NT2/D1 (cell line): ENCODE data around the gene PPM1H.

Experiments
- DNase-seq: peaks from one replicate; pipeline ENCODE4 v3.0.0-alpha.2; 2011; ENCODE audit warnings: low read depth, low spot score
- H3K27me3 ChIP-seq: 2 replicates; pipeline ENCODE4 v1.6.0; 2011; ENCODE audit warnings: mild to moderate bottlenecking; ENCODE audit not compliant: insufficient read length, insufficient read depth
- H3K36me3 ChIP-seq: 2 replicates; pipeline ENCODE4 v1.6.1; 2011; ENCODE audit warnings: mild to moderate bottlenecking, low read length, mixed read lengths; ENCODE audit not compliant: insufficient read depth, insufficient read length
- H3K4me1 ChIP-seq: 2 replicates; pipeline ENCODE4 v1.5.1; 2011; ENCODE audit not compliant: insufficient read depth, insufficient read length
- H3K4me3 ChIP-seq: 2 replicates; pipeline ENCODE4 v1.5.1; 2011; ENCODE audit warnings: low read depth; ENCODE audit not compliant: insufficient read length
- H3K9ac ChIP-seq: 2 replicates; pipeline ENCODE4 v1.6.0; 2011; ENCODE audit warnings: low read depth; ENCODE audit not compliant: insufficient read length
- H3K9me3 ChIP-seq: 2 replicates; pipeline ENCODE4 v1.5.1; 2011; ENCODE audit warnings: mild to moderate bottlenecking, low read length; ENCODE audit not compliant: insufficient read depth
- SUZ12 ChIP-seq: IDR thresholded peaks from 2 replicates; pipeline ENCODE4 v1.6.1; 2011; ENCODE audit not compliant: insufficient read length, insufficient read depth; ENCODE audit errors: extremely low read depth
- YY1 ChIP-seq: IDR thresholded peaks from 2 replicates; pipeline ENCODE4 v1.6.1; 2011; ENCODE audit not compliant: insufficient read length, insufficient read depth
- ZNF274 ChIP-seq: IDR thresholded peaks from 2 replicates; pipeline ENCODE4 v1.6.1; 2011; ENCODE audit warnings: mild to moderate bottlenecking, low read depth, low read length

Gene PPM1H

GRCh38 chr12:62924084-62924483, 10.9 kb downstream of the PPM1H start:
- Histone ChIP-seq H3K9ac (no peak overlapping the region), H3K9me3 (no peaks in the 10 kb centered on the region), H3K36me3 (peaks cover 2% of the 10 kb centered on the region), H3K4me1 (no peaks in the 10 kb centered on the region), H3K4me3 (no peak overlapping the region), H3K27me3 (no peaks in the 10 kb centered on the region)
- no peak for DNase-seq
- TF ChIP-seq SUZ12: no peak
- TF ChIP-seq ZNF274: no peak
- TF ChIP-seq YY1: no peak

- peaks cover 2% of the 10 kb centered on the region for H3K36me3 ChIP-seq
- H3K9me3 ChIP-seq: no peaks in the 10 kb centered on the region
- no peak for DNase-seq
- H3K4me3 ChIP-seq: no peak overlapping the region
- H3K9ac ChIP-seq: no peak overlapping the region
- H3K27me3 ChIP-seq: no peaks in the 10 kb centered on the region
- TF ChIP-seq ZNF274 (no peak), SUZ12 (no peak), YY1 (no peak)
- peaks cover 2% of the 10 kb centered on the region for H3K4me1 ChIP-seq
Measured at GRCh38 chr12:62922539-62922938, 12.4 kb downstream of the PPM1H start.

GRCh38 chr12:62919838-62920237, 15.1 kb downstream of the PPM1H start:
- no peaks in the 10 kb centered on the region for H3K27me3 ChIP-seq
- H3K4me1 ChIP-seq: peaks cover 2% of the 10 kb centered on the region
- H3K9ac ChIP-seq: no peak overlapping the region
- no peaks in the 10 kb centered on the region for H3K36me3 ChIP-seq
- TF ChIP-seq ZNF274 (no peak), SUZ12 (no peak), YY1 (no peak)
- H3K9me3 ChIP-seq: no peaks in the 10 kb centered on the region
- no peak overlapping the region for H3K4me3 ChIP-seq
- no peak for DNase-seq

- Histone ChIP-seq H3K9ac (no peak overlapping the region), H3K9me3 (no peaks in the 10 kb centered on the region), H3K27me3 (no peaks in the 10 kb centered on the region), H3K4me1 (peaks cover 2% of the 10 kb centered on the region), H3K36me3 (no peaks in the 10 kb centered on the region), H3K4me3 (no peak overlapping the region)
- no peak for TF ChIP-seq SUZ12
- TF ChIP-seq YY1: no peak
- no peak for TF ChIP-seq ZNF274
- no peak for DNase-seq
Measured at GRCh38 chr12:62917926-62918325, 17.0 kb downstream of the PPM1H start.

- H3K4me3 ChIP-seq: no peak overlapping the region
- no peak for DNase-seq
- H3K36me3 ChIP-seq: no peaks in the 10 kb centered on the region
- H3K9me3 ChIP-seq: no peaks in the 10 kb centered on the region
- no peaks in the 10 kb centered on the region for H3K27me3 ChIP-seq
- H3K9ac ChIP-seq: no peak overlapping the region
- peaks cover 2% of the 10 kb centered on the region for H3K4me1 ChIP-seq
- TF ChIP-seq ZNF274 (no peak), YY1 (no peak), SUZ12 (no peak)
Measured at GRCh38 chr12:62916632-62917425, 18.1 kb downstream of the PPM1H start.

- Histone ChIP-seq H3K4me3 (no peak overlapping the region), H3K9ac (no peak overlapping the region), H3K27me3 (no peaks in the 10 kb centered on the region), H3K36me3 (no peaks in the 10 kb centered on the region), H3K4me1 (peaks cover 2% of the 10 kb centered on the region), H3K9me3 (no peaks in the 10 kb centered on the region)
- no peak for DNase-seq
- TF ChIP-seq SUZ12 (no peak), ZNF274 (no peak), YY1 (no peak)
Measured at GRCh38 chr12:62915204-62915529, 19.8 kb downstream of the PPM1H start.

- no peak overlapping the region for H3K4me3 ChIP-seq
- TF ChIP-seq ZNF274: no peak
- no peak overlapping the region for H3K9ac ChIP-seq
- no peak for DNase-seq
- H3K27me3 ChIP-seq: no peaks in the 10 kb centered on the region
- H3K4me1 ChIP-seq: peaks cover 2% of the 10 kb centered on the region
- H3K36me3 ChIP-seq: no peaks in the 10 kb centered on the region
- no peaks in the 10 kb centered on the region for H3K9me3 ChIP-seq
Measured at GRCh38 chr12:62914443-62915203, 20.3 kb downstream of the PPM1H start.
